Kasumi-1 (cell line): ENCODE measurements around the gene PAQR9.
"Not testable (repeated sequence)": the region's sequence is repeated elsewhere in the genome, so short reads cannot be mapped to it uniquely, and the experiment has no call there.

ENCODE experiments used
- DNase-seq, 2 experiments: peaks; one replicate each; lab custom pipeline; 2025; lab: John Stamatoyannopoulos, UW

The PAQR9 gene, protein sequence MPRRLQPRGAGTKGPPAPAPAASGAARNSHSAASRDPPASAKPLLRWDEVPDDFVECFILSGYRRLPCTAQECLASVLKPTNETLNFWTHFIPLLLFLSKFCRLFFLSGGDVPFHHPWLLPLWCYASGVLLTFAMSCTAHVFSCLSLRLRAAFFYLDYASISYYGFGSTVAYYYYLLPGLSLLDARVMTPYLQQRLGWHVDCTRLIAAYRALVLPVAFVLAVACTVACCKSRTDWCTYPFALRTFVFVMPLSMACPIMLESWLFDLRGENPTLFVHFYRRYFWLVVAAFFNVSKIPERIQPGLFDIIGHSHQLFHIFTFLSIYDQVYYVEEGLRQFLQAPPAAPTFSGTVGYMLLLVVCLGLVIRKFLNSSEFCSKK

DNA sequence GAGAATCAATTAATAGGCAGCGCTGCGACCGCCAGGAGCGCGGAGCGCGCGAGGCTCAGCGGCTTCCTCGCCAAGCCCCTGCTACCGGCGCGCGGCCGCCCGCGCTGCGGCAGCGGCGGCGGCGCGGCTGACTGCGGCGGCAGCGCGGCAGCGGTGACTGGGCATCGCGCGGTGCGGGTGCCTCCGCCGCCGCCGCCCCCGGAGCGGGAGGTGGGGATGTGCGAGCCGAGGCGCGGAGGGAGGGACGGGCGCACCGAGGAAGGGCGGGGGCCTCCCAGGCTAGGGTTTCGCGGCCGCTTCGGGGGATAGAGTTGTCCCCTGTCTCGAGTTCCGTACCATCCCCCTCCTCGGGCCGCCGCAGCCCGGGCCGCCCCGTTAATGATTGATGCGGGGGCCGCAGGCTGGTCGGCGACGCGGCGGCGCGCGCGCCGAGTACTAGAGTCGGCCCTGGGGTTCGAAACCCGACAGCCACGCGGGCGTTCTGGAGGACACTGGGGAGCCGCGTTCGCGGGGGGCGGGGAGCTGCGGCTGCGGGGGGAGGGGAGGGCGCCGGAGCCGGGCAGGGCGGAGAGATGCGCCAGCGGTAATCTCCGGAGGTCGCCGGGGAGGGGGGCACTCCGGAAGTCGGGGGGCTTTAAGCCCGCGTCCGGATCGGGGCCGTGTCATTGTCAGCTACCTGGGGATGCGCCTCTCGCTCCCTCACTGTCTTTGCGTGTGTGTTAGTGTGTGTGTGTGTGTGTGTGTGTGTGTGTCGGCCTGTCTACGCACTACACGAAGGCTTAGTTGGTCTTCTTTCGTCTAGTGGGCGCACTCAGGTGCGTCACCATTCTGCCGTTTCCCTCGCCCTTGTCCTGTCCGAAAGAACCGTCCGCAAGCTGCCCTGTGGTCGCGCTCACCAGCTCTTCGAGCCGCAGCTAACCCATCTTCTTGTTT is at the start of gene PAQR9:
Gene PAQR9, minus strand, starts transcription at position 159 of the 933 bp plus-strand sequence. CDS start 338 bp downstream, outside the sequence.
- DNase-seq = peak in 1 of 2 experiments; percentile 8

DNA sequence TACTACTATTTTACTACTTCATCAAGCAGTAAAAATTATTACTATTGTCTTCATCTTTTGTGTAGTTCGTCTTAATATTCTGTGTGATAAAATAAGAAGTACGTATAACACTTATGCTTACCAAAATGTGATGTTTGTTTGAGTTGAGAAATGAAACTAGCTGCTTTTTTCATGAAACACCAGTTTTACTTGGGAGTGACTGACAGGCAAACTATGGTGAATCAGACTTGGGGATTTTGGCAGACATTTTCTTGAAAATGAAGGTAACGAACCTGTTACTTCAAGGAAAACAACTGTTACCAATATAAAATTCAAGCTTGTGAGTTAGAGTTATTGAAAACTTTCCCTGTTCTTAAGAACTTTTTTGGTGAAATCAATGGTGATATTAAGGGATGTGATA is 48.2 kb upstream of the PAQR9 start:
- DNase-seq = no peak

DNA sequence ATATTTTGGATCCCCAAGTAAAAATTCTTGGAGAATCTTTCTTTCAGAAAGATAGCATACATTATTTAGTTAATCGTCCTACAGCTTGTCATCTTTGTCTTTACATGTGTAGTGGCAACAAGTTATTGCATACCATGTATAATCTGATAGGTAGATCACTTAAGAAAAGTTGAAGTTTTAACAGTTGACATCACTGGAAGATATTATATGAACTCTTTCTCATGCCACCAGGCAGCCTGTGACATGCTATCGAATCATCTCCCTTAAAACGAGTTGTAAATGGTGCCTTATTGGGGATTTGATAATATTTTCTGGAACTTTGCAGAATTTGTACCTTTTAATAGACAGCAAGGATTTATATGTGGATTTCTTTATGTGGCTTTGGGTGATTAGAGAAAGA is 46.5 kb upstream of the PAQR9 start:
- no peak for DNase-seq

DNA sequence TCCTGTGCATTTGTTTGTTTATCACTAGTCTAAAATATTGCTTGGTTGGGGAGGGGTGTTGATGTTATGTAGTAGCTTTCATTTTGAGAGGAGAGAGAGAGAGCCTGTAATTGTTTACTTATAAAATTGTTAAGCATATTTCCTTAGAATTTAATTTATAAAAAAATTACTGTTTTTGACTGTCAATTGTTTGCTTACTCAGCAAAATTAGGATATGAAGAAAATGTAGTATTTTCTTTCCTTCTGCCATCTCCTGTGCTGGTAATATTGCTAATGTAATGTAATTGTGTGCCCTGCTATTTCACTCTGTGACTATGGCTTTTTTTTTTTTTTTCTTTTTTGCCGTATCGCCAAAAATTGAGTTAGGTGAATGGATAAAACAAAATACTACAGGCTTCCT is 41.3 kb upstream of the PAQR9 start:
- no peak for DNase-seq

DNA sequence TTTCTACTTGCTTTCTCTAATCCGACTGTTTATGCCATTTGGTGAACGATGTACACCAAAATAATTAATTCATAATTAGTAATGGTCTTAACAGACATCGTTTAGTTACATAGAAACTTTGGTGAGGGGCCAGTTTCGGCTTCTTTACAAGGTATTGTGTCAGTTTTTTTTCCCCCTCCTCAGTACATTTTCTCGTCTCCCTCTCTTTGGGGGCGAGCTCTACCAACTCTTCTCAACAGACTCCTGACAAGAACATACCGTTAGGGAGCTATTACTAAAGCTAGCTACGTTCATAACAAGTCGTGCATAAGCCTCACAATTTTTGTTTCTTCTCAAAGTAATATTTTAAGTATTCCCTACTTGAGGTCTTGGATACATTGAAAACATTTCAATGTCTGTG is 39.3 kb upstream of the PAQR9 start:
- DNase-seq = peak in 1 of 2 experiments; percentile 7

DNA sequence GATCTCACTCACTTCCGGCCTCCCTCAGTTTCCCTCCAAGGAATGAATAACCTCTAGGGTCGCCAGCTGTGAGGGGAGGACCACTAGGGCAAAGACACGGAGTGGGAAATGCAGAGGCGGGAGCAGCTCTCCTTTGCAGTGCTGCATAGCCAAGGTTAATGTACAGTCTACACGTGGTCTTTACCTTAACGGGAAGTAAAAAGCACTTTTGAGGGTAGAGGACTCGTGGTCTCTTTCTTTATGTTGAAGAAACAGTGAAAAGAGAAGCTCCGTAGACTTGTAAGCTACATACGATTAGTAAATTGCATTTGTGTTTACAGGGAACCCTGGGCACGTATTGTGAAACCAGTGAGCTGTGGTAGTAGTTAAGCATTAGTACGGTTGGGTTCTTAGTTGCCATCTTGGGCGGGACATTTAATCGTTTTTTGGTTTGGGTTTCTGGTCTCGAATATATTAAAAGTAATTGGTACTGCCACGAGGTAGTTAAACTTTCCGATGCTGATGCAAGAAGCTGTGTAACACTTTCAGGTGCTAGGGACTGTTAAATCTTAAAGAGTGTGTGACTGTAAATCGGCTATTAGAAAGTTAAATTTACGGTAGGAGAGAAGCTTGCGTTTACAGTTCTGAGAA is 38.7 kb upstream of the PAQR9 start:
- peak; percentile 61 to 75 for DNase-seq

DNA sequence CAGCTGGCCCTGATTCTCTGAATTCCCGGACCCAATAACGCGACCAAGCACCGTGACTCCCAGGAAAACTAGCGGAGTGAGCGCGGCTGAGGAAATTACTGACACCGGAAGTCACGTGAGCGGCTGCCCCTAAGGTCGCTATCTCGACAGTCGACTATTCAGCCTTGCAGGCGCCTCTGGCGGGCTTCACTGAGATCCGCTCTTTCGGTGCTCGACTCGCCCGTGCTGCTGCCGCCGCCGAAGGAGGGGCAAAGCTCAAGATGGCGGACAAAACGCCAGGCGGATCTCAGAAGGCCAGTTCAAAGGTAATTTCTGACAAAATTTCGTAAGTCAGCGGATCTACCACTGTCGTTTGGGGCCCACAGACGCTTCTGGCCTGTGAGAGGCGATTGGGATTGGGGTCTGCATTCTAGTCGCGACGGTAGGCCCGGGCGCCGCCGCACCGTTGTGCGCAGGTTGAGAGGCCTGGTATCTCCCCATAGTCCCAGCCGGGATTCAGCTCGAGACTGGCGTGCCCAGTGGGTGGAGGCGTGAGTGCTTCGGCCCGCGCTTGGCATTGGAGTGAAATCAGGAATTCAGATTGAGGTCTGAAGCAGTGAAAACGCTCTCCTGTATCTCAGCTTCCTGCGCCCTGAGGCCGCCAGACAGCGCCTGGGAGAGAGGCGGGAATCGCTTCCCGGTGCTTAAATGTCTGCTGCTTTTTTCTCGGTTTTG is 38.1 kb upstream of the PAQR9 start, which contains the start of gene U2SURP:
Gene U2SURP, plus strand, starts transcription at position 202 of the 714 bp plus-strand sequence. Its CDS starts 59 bp downstream, at position 261.
- peak; percentile 97 to 98 for DNase-seq

DNA sequence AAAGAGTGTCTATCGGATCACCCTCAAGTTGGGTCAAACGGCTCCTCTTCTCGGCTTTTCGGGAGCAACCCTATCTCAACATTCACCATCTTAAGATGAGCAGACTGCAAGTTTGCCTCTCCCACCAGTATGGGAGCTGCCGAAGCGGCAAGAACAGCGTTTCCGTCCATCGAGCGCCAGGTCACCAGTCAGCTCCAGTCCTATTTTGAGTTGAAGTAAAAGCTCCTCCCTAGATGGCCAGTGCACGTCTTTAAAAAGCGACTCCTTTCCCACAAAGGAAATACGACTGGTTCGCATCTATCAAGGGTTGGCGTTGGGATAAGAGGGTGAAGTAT is 37.5 kb upstream of the PAQR9 start:
- DNase-seq = peak; percentile 71 to 94

DNA sequence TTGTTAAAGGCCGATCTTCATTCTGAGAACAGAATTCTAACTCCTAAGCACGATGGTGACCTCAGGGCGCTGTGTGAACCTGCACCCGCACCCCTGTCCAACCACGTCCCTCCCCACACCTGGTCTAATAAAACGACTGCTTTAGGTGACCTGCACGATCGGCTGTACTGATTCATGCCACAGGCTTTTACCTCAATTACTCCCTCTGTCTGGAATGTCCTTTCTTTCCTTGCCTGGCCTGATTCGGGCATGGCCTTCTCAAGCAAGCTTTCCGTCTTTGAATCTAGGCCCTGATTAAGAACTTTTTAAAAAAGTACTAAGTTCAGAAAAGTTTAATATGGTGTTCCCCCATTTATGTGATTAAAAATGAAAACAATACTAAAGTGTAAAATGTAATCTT is 37.1 kb upstream of the PAQR9 start:
- peak in 1 of 2 experiments; percentile 53 for DNase-seq

DNA sequence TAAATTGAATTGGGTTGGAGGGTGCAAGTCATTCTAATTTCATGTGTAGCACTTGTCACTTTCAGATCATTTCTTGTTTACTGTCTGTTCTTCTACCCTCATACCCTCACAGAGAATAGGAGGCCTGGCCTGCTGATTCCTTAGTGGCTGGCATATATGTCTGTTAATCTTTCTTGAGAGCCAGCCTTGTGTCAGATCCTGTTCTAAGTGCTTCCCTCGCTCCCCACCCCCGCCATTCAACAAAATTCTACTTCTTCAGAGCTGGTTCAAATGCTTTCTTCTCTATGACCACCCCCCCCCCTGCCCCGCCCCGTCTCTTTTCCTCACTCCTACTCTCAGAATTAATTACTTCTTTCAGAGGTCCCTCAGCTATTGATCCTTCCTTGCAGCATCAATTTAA is 36.4 kb upstream of the PAQR9 start:
- peak in 1 of 2 experiments; percentile 4 for DNase-seq

DNA sequence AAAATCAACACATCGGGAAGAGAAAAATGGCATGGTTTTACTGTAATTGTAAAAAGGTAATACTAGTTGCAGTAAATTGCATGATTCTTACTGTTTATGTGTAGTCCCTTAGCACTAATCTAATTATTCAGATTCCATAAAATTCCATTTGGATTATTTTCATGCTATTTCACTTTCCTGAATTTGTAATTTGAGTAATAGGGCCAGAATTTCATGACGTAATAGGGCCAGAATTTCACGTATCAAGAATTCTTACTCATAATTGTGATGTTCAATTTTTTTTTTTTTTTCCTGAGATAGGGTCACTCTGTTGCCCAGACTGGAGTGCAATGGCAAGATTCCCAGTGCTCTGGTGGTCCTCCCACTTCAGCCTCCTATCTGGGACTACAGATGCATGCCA is 35.0 kb upstream of the PAQR9 start:
- DNase-seq = no peak

DNA sequence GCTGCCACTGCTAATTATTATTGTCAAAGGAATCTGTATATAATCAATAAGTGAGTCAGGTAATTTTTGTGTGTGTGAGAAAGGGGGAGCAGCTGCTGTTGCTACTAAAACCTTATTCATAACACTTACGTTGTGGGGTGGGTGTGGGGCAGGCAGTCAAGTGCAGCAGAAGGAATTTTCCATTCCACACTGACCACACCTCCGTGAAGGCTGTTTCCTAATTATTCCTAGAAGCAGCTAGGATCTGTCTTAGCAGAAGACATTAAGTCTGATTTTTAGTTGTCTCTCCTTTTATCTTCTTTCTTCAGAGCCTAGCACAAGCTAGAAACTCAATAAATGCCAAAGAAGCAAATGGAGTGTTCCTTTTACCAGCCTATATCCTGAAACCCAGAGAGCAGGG is 33.9 kb upstream of the PAQR9 start:
- DNase-seq = no peak

DNA sequence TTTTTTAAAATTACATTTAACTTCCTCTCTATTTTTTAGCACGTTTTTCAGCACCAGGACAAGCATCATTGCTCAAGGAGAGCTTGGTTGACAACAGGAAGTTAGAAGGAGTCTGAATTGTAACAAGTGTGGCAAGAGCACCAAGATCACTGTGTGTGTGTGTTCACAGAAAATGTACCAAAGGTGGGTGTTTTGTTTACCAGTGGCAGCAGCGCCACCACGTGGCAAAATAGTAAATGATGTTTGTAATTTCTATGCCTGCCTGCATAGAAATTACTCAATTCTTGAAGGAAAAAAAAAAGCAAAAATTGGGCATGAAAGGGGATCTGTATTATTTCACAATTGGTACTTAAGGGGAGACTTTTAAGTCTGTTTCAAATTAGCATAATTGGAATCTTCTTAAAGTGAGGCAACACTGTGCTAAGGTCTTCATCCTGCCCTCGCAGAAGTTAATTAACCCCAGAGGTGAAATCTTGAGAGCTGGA is 30.5 kb upstream of the PAQR9 start:
- peak; percentile 61 to 79 for DNase-seq

DNA sequence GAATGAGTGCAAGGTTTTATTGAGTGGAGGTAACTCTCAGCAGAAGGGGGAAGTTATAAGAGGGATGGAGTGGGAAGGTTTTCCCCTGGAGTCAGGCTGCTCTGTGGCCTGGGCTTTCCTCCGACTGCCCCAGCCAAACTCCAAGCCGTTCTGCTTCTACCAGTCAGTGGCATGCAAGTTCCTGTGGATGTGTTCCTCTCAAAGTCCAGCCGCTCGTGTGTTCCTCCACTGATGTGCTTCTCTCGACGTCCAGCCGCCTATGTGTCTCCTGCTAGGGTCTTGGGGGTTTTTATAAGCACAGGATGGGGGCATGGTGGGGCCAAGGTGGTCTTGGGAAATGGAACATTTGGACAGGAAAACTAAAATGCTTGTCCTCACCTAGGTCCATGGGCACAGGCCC is 28.8 kb upstream of the PAQR9 start:
- DNase-seq = no peak

DNA sequence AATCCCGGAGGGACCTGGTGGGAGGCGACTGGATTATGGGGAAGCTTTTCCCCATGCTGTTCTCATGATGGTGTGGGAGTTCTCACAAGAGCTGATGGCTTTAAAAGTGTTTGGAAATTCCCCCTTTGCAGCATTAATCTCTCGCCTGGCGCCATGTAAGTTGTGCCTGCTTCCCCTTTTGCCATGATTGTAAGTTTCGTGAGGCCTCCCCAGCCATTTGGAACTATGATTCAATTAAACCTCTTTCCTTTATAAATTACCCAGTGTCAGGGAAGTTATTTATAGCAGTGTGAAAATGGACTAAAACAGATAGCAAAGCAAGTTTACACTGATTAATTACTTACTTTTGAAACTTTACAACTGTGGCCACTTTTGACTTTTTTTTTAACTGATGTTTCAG is 27.2 kb upstream of the PAQR9 start:
- no peak for DNase-seq

DNA sequence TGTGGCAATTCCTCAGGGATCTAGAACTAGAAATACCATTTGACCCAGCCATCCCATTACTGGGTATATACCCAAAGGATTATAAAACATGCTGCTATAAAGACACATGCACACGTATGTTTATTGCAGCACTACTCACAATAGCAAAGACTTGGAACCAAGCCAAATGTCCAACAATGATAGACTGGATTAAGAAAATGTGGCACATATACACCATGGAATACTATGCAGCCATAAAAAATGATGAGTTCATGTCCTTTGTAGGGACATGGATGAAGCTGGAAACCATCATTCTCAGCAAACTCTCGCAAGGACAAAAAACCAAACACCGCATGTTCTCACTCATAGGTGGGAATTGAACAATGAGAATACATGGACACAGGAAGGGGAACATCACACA is 25.4 kb upstream of the PAQR9 start:
- DNase-seq = not testable (repeated sequence)

DNA sequence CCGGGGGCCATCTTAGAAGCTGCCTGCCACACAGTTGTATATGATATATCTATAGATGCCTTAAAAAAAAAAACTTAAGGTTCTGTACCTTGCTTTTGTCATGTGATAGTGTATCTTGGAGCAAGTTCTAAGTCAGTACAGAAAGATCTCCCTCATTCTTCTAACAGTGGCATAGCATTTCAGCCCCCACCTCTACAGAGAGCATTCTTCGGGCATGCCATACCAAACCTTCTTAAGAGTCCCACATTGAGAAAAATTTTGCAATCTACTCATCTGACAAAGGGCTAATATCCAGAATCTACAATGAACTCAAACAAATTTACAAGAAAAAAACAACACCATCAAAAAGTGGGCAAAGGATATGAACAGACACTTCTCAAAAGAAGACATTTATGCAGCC is 24.7 kb upstream of the PAQR9 start:
- DNase-seq = not testable (repeated sequence)

DNA sequence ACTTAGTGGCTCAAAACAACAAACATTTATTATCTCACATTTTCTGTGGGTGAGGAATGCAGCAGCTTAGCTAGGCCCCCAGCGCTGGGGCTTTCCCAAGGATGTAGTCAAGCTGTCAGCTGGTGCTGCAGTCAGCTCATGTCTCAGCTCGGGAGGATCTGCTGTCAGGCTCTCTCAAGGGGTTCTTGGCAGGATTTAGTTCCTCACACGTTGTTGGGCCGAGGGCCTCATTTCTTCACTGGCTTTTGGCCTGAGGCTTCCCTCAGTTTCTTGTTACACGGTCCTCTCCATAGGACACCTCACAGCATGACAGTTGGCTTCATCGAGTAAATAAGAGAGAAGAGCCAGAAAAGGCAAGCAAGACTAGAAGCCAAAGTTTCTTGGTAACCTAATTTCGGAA is 24.2 kb upstream of the PAQR9 start:
- no peak for DNase-seq

DNA sequence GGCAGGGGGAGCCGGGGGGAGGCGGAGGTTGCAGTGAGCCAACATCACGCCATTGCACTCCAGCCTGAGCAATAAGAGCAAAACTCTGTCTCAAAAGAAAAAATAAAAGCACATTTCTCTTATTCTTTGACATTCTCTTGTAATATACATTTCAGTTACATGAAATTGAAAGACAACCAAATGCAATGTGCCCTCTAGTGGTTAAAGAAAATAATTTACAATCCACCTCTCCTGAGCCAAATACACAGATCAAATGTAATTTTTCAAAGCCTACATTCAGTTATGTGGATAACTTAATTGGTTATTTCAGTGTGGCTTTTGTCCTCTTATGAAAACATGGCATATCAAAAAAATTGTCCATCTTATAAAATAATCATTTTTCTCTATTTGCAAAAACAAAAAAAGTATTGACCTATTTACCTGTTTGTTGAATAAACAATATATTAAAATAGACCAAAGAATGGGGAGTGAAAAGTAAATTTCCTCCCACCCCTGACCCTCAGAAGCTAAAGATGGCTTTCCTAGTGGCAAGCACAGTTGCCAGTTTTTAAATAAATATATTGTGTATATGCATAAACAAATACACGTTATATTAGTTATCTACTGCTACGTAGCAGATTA is 23.7 kb upstream of the PAQR9 start:
- DNase-seq = peak; percentile 62 to 70

DNA sequence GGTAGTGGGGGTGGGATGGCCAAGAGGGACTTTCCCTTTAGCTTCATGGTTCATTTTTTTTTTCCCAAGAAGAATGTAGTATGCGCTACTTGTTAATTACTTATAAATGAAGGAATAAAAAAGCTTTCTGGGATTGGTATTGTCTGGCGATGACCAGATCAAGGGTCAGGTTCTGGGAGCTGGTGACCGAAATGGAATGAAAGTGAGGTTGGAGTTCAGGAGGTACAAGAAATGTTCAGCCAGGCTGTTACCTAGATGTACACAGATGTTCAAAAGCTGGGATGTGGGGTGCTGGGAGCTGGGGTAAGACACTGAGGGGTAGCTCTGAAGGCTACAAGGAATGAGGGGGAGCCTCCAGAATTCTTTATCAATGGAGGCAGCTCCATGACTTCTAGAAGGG is 20.8 kb upstream of the PAQR9 start:
- DNase-seq = no peak

DNA sequence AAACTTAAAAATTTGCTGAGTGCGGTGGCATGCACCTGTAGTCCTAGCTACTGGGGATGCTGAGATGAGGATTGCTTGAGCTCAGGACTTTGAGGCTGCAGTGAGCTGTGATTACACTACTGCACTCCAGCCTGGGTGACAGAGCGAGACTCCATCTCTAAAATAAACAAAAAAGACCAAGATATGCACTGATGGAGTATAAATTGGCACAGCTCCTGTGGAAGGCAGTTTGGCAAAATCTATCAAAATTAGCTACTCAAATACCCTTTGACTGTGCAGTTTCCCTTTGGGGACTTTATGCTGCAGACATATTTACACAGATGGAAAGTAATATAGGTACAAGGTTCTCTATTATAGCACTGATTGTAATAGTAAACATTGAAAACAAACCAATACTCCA is 19.8 kb upstream of the PAQR9 start:
- no peak for DNase-seq
